RPMI7951 (cell line): ENCODE data around the gene NCAN. TPM values are rescaled to one million over a fixed set of nuclear protein-coding genes. Genes with fewer than 3 reads are reported as not detected.

ENCODE experiments used
- DNase-seq: peaks from one replicate; pipeline ENCODE4 v3.0.0-alpha.2; 2012; ENCODE audit warnings: low read depth
- total RNA-seq: library from RNA; depleted of rRNA; stranded (reverse); fragments of >200 nt; shearing (Covaris generic); gene quantifications from 2 replicates; pipeline ENCODE4 v1.2.3, GENCODE V29; 2014

Gene NCAN
- total RNA-seq, 1 experiment from 2014 or later = 0.12 TPM

- peak; percentile 45 for DNase-seq
Observed at GRCh38 chr19:19259741-19260140, 48.0 kb downstream of the NCAN start.

- DNase-seq = no peak
Observed at GRCh38 chr19:19260417-19261214, 48.9 kb downstream of the NCAN start.

- DNase-seq = no peak
Observed at GRCh38 chr19:19261350-19262189, 49.8 kb downstream of the NCAN start.

- no peak for DNase-seq
Observed at GRCh38 chr19:19262190-19263057, 50.7 kb downstream of the NCAN start.

- no peak for DNase-seq
Observed at GRCh38 chr19:19263886-19264487, 52.2 kb downstream of the NCAN start.

GRCh38 chr19:19267305-19267704 lies 55.5 kb downstream of the NCAN start:
- no peak for DNase-seq

GRCh38 chr19:19268453-19269385 lies 57.0 kb downstream of the NCAN start:
- DNase-seq = no peak

- no peak for DNase-seq
Observed at GRCh38 chr19:19269952-19270694, 58.4 kb downstream of the NCAN start.

GRCh38 chr19:19270749-19271571 lies 59.2 kb downstream of the NCAN start:
- no peak for DNase-seq

GRCh38 chr19:19271828-19272599 lies 60.3 kb downstream of the NCAN start:
- no peak for DNase-seq

- DNase-seq = no peak
Observed at GRCh38 chr19:19274146-19274545, 62.4 kb downstream of the NCAN start.

- DNase-seq = no peak
Observed at GRCh38 chr19:19274716-19275565, 63.2 kb downstream of the NCAN start.

- DNase-seq = no peak
Observed at GRCh38 chr19:19276386-19276785, 64.6 kb downstream of the NCAN start.

- no peak for DNase-seq
Observed at GRCh38 chr19:19276851-19277250, 65.1 kb downstream of the NCAN start.

- DNase-seq = no peak
Observed at GRCh38 chr19:19278315-19278714, 66.6 kb downstream of the NCAN start.

- DNase-seq = no peak
Observed at GRCh38 chr19:19279062-19279612, 67.4 kb downstream of the NCAN start.

- no peak for DNase-seq
Observed at GRCh38 chr19:19279853-19280252, 68.1 kb downstream of the NCAN start.
